Activated CD8-positive, alpha-beta T cell treated with anti-CD3 and anti-CD28 coated beads for 36 hours (primary cell): Measurements from ENCODE around the gene C1R. TPM values are rescaled to one million over a fixed set of nuclear protein-coding genes. Genes with fewer than 3 reads are reported as not detected.

Source experiments
- ATAC-seq: fragments of 200-7000 bp; cut with Tn5 transposase; one replicate; pipeline ENCODE4 v1.10.0; 2021; ENCODE audit warnings: mild to moderate bottlenecking, moderate library complexity
- CTCF ChIA-PET: fragments of 350-600 bp; sonication (Branson Sonifier 250); formaldehyde crosslinking; loops from one replicate; lab custom pipeline; 2021; ENCODE audit warnings: antibody characterized with exemption; lab: Charles Lee
- POLR2A ChIA-PET: fragments of 350-600 bp; sonication (Branson Sonifier 250); formaldehyde crosslinking; loops from one replicate; lab custom pipeline; 2021; ENCODE audit warnings: antibody characterized with exemption; lab: Charles Lee
- DNase-seq: peaks from one replicate; pipeline ENCODE4 v3.0.0-alpha.2; 2020
- H3K27ac Mint-ChIP-seq: one replicate; pipeline ENCODE4 v1.8.0; 2021; ENCODE audit warnings: mild to moderate bottlenecking, mixed read lengths
- H3K27me3 Mint-ChIP-seq: one replicate; pipeline ENCODE4 v1.8.0; 2021; ENCODE audit warnings: mixed read lengths
- H3K36me3 Mint-ChIP-seq: one replicate; pipeline ENCODE4 v1.8.0; 2021; ENCODE audit warnings: low read depth, mixed read lengths
- H3K4me1 Mint-ChIP-seq: one replicate; pipeline ENCODE4 v1.8.0; 2021; ENCODE audit warnings: low read depth, mixed read lengths
- H3K4me3 Mint-ChIP-seq: one replicate; pipeline ENCODE4 v1.8.0; 2021; ENCODE audit warnings: mild to moderate bottlenecking, moderate library complexity, mixed read lengths
- H3K9me3 Mint-ChIP-seq: one replicate; pipeline ENCODE4 v1.8.0; 2021; ENCODE audit warnings: mixed read lengths
- intact Hi-C: fragments of 100-400 bp; cut with micrococcal nuclease; formaldehyde crosslinking; loops from one replicate; pipeline ENCODE4 v1.10.0; 2022
- total RNA-seq, 2 experiments: library from RNA; stranded (reverse); gene quantifications; one replicate each; pipeline ENCODE4 v1.2.3, GENCODE V29; 2021
- TF ChIP-seq, protein P1 (sequence below): fragments of 200-600 bp; IDR thresholded peaks from one replicate; pipeline ENCODE4 v1.8.0; 2022; ENCODE audit warnings: antibody characterized with exemption, mild to moderate bottlenecking

C1R gene
- total RNA-seq, 2 experiments from 2014 or later, result 0.97 to 2.4 TPM

DNA sequence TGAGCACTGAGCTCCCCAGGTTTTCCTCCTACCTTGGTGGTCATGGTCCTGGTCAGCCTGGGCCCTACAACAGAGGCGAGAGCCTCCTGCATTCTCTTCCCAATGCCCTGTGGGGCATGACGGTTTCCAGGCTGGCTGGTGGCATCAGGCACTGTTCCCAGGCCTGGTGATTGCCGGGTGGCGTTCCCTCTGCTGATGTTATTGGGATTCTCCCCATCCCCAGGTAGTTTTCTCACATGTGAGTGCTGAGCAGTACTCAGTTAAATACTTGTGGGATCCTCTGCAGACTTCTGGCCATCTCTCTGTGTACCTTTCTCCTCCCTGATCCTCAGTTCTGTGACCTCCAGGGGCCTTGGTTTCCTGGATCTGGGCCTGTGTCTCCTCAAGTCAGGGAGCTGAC is 15.8 kb downstream of the C1R start:
- POLR2A ChIA-PET, result no interaction called here
- TF ChIP-seq, protein P1, sequence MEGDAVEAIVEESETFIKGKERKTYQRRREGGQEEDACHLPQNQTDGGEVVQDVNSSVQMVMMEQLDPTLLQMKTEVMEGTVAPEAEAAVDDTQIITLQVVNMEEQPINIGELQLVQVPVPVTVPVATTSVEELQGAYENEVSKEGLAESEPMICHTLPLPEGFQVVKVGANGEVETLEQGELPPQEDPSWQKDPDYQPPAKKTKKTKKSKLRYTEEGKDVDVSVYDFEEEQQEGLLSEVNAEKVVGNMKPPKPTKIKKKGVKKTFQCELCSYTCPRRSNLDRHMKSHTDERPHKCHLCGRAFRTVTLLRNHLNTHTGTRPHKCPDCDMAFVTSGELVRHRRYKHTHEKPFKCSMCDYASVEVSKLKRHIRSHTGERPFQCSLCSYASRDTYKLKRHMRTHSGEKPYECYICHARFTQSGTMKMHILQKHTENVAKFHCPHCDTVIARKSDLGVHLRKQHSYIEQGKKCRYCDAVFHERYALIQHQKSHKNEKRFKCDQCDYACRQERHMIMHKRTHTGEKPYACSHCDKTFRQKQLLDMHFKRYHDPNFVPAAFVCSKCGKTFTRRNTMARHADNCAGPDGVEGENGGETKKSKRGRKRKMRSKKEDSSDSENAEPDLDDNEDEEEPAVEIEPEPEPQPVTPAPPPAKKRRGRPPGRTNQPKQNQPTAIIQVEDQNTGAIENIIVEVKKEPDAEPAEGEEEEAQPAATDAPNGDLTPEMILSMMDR, result no peak
- Mint-ChIP-seq H3K27ac (no peak overlapping the region), H3K9me3 (no peaks in the 10 kb centered on the region), H3K36me3 (no peaks in the 10 kb centered on the region), H3K4me3 (no peak overlapping the region), H3K4me1 (no peaks in the 10 kb centered on the region), H3K27me3 (peaks cover 1% of the 10 kb centered on the region)
- ATAC-seq (no peak), DNase-seq (no peak)
- CTCF ChIA-PET, result interaction anchor here (1.0 to 2.0 kb wide), 4 partner anchors 13 to 58 kb away, joined by 3 to 7 read pairs (median 4); partner anchors contain the start of gene LPCAT3
- intact Hi-C loops, result no loop called here

DNA sequence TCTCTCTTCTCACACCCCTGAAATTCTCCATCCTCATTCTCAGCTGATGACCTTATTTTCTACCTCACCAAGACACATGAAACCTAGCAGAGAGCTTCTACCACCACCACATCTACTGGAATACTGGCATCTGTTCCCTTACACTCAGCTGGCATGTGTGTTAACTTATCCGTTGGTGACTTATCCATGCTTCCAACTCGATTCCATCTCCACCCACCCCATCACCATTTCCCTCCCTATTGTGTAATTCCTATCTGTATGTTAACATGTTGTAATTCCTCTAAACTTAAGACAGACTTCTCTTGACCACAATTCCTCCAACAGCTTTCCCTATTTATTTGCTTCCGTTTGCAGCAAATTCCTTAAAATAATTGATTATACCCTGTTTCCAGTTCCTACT is 16.3 kb downstream of the C1R start:
- TF ChIP-seq, protein P1, result no peak
- no peak overlapping the region for H3K27ac Mint-ChIP-seq
- no peak for DNase-seq
- POLR2A ChIA-PET, result no interaction called here
- no peak for ATAC-seq
- no peaks in the 10 kb centered on the region for H3K4me1 Mint-ChIP-seq
- H3K9me3 Mint-ChIP-seq, result no peaks in the 10 kb centered on the region
- CTCF ChIA-PET, result interaction anchor here (2.0 kb wide), 1 partner anchor 37 kb away, joined by 7 read pairs; no protein-coding TSS in a partner anchor
- no peak overlapping the region for H3K4me3 Mint-ChIP-seq
- H3K27me3 Mint-ChIP-seq, result peaks cover 1% of the 10 kb centered on the region
- no peaks in the 10 kb centered on the region for H3K36me3 Mint-ChIP-seq
- intact Hi-C loops, result no loop called here

DNA sequence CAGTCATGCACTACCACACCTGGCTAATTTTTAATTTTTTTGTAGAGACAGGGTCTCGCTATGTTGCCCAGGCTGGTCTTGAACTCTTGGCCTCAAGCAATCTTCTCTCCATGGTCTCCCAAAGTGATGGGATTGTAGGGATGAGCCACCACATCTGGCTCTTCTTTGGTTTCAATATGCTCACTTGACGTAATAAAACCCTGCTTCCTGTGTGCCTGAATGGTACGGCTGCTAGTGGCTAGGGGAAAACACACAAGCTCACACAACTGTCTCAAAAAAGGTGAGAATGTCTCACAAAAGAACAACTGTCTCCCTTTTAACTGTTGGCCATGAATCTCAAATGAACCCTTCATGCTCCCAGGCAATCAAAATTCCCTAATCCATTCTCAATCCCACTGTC is 16.7 kb downstream of the C1R start:
- intact Hi-C loops, result no loop called here
- no peaks in the 10 kb centered on the region for H3K9me3 Mint-ChIP-seq
- CTCF ChIA-PET, result interaction anchor here (2.0 kb wide), 1 partner anchor 37 kb away, joined by 7 read pairs; no protein-coding TSS in a partner anchor
- DNase-seq (no peak), ATAC-seq (no peak)
- H3K36me3 Mint-ChIP-seq, result no peaks in the 10 kb centered on the region
- H3K27ac Mint-ChIP-seq, result no peak overlapping the region
- H3K4me3 Mint-ChIP-seq, result no peak overlapping the region
- peaks cover 1% of the 10 kb centered on the region for H3K27me3 Mint-ChIP-seq
- no peaks in the 10 kb centered on the region for H3K4me1 Mint-ChIP-seq
- TF ChIP-seq, protein P1, result no peak
- POLR2A ChIA-PET, result no interaction called here

DNA sequence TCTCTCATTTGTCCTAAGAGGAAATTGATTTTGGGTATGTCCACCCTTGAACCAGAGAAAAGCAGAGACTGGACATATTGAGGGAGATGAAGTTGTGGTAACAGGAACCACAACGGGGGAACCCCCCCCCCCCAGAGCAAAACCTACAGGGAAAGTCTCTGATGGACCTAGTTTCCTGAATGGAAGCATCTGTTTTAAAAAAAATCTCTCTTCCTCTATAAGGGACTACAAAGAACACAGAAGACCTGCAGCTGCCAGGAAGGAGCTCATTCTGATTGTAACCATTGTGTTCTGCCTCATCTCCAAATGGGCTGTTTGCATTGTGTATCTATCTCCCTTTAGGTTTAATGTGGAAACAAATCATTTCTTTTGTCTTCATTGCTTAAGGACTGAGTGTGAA is 18.3 kb downstream of the C1R start:
- POLR2A ChIA-PET, result no interaction called here
- no peak overlapping the region for H3K4me3 Mint-ChIP-seq
- CTCF ChIA-PET, result no interaction called here
- no peaks in the 10 kb centered on the region for H3K9me3 Mint-ChIP-seq
- intact Hi-C loops, result no loop called here
- H3K27ac Mint-ChIP-seq, result no peak overlapping the region
- no peak for DNase-seq
- no peak for ATAC-seq
- H3K36me3 Mint-ChIP-seq, result no peaks in the 10 kb centered on the region
- no peaks in the 10 kb centered on the region for H3K4me1 Mint-ChIP-seq
- TF ChIP-seq, protein P1, result no peak
- H3K27me3 Mint-ChIP-seq, result no peaks in the 10 kb centered on the region

DNA sequence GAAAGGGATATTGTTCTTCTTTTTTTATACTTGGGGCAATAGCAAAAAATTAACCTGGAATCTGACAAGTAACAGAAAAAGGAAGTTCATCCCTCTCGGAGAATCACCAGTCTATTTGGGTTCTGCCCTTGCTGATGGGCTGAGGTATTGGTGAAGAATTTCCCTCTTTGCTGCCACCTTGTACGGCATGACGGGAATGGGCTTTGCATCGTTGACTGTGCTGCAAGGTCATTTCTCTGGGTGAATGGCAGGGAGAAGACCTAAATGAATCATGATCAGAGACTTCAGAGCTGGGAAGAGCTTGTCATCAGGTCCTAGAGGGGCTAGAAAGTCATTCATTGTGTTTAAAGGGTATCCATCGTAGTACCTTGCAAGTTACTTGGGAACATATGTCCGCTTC is 19.7 kb downstream of the C1R start:
- no peak for DNase-seq
- no peak for ATAC-seq
- Mint-ChIP-seq H3K36me3 (no peaks in the 10 kb centered on the region), H3K9me3 (no peaks in the 10 kb centered on the region), H3K4me1 (no peaks in the 10 kb centered on the region), H3K27me3 (no peaks in the 10 kb centered on the region), H3K27ac (no peak overlapping the region), H3K4me3 (no peak overlapping the region)
- TF ChIP-seq, protein P1, result no peak
- intact Hi-C loops, result no loop called here
- CTCF ChIA-PET, result no interaction called here
- POLR2A ChIA-PET, result no interaction called here
